SU-DHL-6 (cell line): ENCODE measurements around the gene GSTT2.

Source experiments
- H2AFZ ChIP-seq: fragments of 200-600 bp; sonication (generic); 2 replicates; pipeline ENCODE4 v1.6.1; 2014; ENCODE audit warnings: low read depth, mild to moderate bottlenecking, moderate library complexity, mixed read lengths, antibody characterized with exemption, low read length; ENCODE audit not compliant: severe bottlenecking
- H3F3A ChIP-seq: fragments of 200-600 bp; shearing (Covaris generic); 2 replicates; pipeline ENCODE4 v1.6.0; 2016; ENCODE audit warnings: antibody characterized with exemption, mild to moderate bottlenecking; ENCODE audit not compliant: insufficient read depth
- H3K27ac ChIP-seq: fragments of 200-600 bp; sonication (generic); 2 replicates; pipeline ENCODE4 v1.5.1; 2016; ENCODE audit warnings: low read depth, mild to moderate bottlenecking, low read length, moderate library complexity, mixed read lengths
- H3K27me3 ChIP-seq: fragments of 200-600 bp; sonication (generic), shearing (Covaris generic); 2 replicates; pipeline ENCODE4 v1.6.0; 2014; ENCODE audit warnings: mild to moderate bottlenecking, low read length
- H3K36me3 ChIP-seq: fragments of 200-600 bp; sonication (generic); 2 replicates; pipeline ENCODE4 v1.6.1; 2014; ENCODE audit warnings: mild to moderate bottlenecking, low read length, mixed read lengths
- H3K4me2 ChIP-seq: fragments of 300-600, 200-600 bp; shearing (Covaris generic), sonication (generic); 2 replicates; pipeline ENCODE4 v1.6.0; 2014; ENCODE audit warnings: low read length, low read depth, mild to moderate bottlenecking; ENCODE audit not compliant: poor library complexity, severe bottlenecking
- H3K4me3 ChIP-seq: fragments of 200-600 bp; sonication (generic); 2 replicates; pipeline ENCODE4 v1.5.1; 2014; ENCODE audit warnings: antibody characterized with exemption, low read length, mild to moderate bottlenecking, mixed read lengths; ENCODE audit not compliant: insufficient read depth, poor library complexity, severe bottlenecking
- H3K79me2 ChIP-seq: fragments of 200-600 bp; sonication (generic); 2 replicates; pipeline ENCODE4 v1.6.1; 2014; ENCODE audit warnings: mild to moderate bottlenecking, low read length, moderate library complexity; ENCODE audit not compliant: insufficient read depth
- H3K9ac ChIP-seq: fragments of 200-600 bp; sonication (generic); 2 replicates; pipeline ENCODE4 v1.7.0; 2014; ENCODE audit warnings: mild to moderate bottlenecking, low read length
- H3K9me2 ChIP-seq: fragments of 200-600 bp; sonication (generic); replicated peaks from 2 replicates; pipeline ENCODE4 v1.6.1; 2014; ENCODE audit warnings: low read length; ENCODE audit not compliant: insufficient read depth
- H3K9me3 ChIP-seq: fragments of 200-600 bp; sonication (generic); 2 replicates; pipeline ENCODE4 v1.6.1; 2014; ENCODE audit warnings: low read length, mixed read lengths; ENCODE audit not compliant: insufficient read depth
- H4K20me1 ChIP-seq: fragments of 200-600 bp; sonication (generic); 2 replicates; pipeline ENCODE4 v1.6.1; 2014; ENCODE audit warnings: low read depth, mild to moderate bottlenecking, antibody characterized with exemption, low read length, moderate library complexity, mixed read lengths
- EZH2phosphoT487 ChIP-seq: fragments of 200-600 bp; sonication (generic), shearing (Covaris generic); conservative IDR thresholded peaks from 2 replicates; pipeline ENCODE4 v1.6.1; 2018; ENCODE audit warnings: mild to moderate bottlenecking, antibody characterized with exemption, low read length, moderate library complexity, mixed read lengths
- TF ChIP-seq, protein P1 (sequence below): fragments of 200-600 bp; sonication (generic); IDR thresholded peaks from one replicate; pipeline ENCODE4 v1.5.1; 2017; ENCODE audit warnings: antibody characterized with exemption, mild to moderate bottlenecking, low read length, moderate library complexity; ENCODE audit not compliant: insufficient read depth, poor library complexity, severe bottlenecking

GSTT2 gene

DNA sequence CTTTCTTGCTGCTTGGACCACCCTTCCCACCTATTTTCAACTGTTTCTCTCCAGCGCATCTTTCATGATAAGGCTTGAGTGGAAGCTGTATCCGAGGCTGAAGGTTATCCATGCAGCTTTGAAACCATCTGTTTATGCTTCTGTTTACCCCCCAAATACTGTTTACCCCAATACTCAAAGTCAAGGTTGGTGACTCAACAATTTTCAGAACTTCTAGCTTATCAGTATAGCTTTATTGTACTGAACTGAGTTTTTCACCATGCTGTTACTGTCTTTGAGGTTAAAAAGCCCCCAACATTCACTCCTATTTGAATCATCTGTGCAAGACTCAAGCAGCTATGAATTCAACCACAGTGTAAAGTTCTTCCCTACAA, 30.1 kb downstream of the GSTT2 start:
- no peaks in the 10 kb centered on the region for H3K27me3 ChIP-seq
- no peak for TF ChIP-seq EZH2phosphoT487
- TF ChIP-seq, protein P1, sequence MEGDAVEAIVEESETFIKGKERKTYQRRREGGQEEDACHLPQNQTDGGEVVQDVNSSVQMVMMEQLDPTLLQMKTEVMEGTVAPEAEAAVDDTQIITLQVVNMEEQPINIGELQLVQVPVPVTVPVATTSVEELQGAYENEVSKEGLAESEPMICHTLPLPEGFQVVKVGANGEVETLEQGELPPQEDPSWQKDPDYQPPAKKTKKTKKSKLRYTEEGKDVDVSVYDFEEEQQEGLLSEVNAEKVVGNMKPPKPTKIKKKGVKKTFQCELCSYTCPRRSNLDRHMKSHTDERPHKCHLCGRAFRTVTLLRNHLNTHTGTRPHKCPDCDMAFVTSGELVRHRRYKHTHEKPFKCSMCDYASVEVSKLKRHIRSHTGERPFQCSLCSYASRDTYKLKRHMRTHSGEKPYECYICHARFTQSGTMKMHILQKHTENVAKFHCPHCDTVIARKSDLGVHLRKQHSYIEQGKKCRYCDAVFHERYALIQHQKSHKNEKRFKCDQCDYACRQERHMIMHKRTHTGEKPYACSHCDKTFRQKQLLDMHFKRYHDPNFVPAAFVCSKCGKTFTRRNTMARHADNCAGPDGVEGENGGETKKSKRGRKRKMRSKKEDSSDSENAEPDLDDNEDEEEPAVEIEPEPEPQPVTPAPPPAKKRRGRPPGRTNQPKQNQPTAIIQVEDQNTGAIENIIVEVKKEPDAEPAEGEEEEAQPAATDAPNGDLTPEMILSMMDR = no peak
- peaks cover 10% of the 10 kb centered on the region; the same call in 1 of the 2 replicates for H3K9me3 ChIP-seq
- no peaks in the 10 kb centered on the region for H3K9me2 ChIP-seq
- no peak overlapping the region for H3K4me2 ChIP-seq
- H3K79me2 ChIP-seq = peaks cover 27% of the 10 kb centered on the region
- peak overlapping the region; percentile 84 for H2AFZ ChIP-seq
- H4K20me1 ChIP-seq = no peaks in the 10 kb centered on the region
- no peaks in the 10 kb centered on the region for H3K36me3 ChIP-seq
- no peak overlapping the region for H3K4me3 ChIP-seq
- no peak overlapping the region for H3K9ac ChIP-seq
- H3F3A ChIP-seq = peaks cover 12% of the 10 kb centered on the region
- no peak overlapping the region for H3K27ac ChIP-seq

DNA sequence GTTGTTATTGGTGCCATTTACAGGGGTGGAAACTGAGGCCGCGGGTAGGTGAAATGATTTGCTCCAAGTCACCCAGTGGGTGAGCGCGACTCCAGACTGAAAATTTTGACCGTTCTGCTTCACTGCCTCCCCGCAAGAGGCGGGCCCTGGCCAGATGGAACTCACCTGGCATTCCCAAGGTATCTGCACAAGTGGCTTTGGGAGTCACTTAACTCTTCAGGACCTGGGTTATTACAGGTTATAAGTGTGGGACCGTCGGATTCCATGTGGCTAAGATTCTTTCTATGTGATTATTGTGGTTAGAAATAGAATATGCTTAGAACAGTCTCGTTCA, 31.8 kb downstream of the GSTT2 start:
- Histone ChIP-seq H3K9me3 (peaks cover 10% of the 10 kb centered on the region; the same call in 1 of the 2 replicates), H3K27me3 (no peaks in the 10 kb centered on the region), H3K4me2 (peak overlapping the region; percentile 84), H3K27ac (no peak overlapping the region), H3K9ac (peak overlapping the region; percentile 64), H2AFZ (peak overlapping the region; percentile 57), H4K20me1 (no peaks in the 10 kb centered on the region), H3K4me3 (peak overlapping the region; percentile 78), H3K79me2 (peaks cover 38% of the 10 kb centered on the region), H3K36me3 (no peaks in the 10 kb centered on the region), H3F3A (peaks cover 12% of the 10 kb centered on the region), H3K9me2 (no peaks in the 10 kb centered on the region)
- TF ChIP-seq, protein P1 = no peak
- TF ChIP-seq EZH2phosphoT487 = no peak

DNA sequence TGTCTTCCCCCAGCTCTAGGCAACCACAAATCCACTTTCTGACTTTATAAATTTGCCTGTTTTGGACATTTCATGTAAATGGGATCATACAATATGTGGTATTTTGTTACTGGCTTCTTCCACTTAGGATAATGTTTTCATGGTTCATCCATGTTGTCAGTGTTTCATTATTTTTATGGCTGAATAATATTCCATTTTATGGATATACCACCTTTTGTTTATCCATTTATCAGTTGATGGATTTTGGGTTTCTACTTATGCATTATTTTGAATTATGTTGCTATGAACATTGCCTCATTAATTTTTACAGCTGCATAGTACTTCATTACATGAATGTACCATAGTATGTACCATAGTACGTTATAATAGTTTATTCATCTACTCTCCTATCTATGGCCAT, 36.2 kb downstream of the GSTT2 start:
- H3K4me2 ChIP-seq = no peak overlapping the region
- no peak overlapping the region for H2AFZ ChIP-seq
- no peaks in the 10 kb centered on the region for H4K20me1 ChIP-seq
- peaks cover 47% of the 10 kb centered on the region for H3K79me2 ChIP-seq
- H3K36me3 ChIP-seq = no peaks in the 10 kb centered on the region
- H3F3A ChIP-seq = peaks cover 8% of the 10 kb centered on the region
- H3K4me3 ChIP-seq = no peak overlapping the region
- H3K27ac ChIP-seq = no peak overlapping the region
- H3K27me3 ChIP-seq = no peaks in the 10 kb centered on the region
- H3K9me3 ChIP-seq = no peaks in the 10 kb centered on the region
- TF ChIP-seq, protein P1 = no peak
- TF ChIP-seq EZH2phosphoT487 = no peak
- H3K9me2 ChIP-seq = no peaks in the 10 kb centered on the region
- H3K9ac ChIP-seq = no peak overlapping the region

DNA sequence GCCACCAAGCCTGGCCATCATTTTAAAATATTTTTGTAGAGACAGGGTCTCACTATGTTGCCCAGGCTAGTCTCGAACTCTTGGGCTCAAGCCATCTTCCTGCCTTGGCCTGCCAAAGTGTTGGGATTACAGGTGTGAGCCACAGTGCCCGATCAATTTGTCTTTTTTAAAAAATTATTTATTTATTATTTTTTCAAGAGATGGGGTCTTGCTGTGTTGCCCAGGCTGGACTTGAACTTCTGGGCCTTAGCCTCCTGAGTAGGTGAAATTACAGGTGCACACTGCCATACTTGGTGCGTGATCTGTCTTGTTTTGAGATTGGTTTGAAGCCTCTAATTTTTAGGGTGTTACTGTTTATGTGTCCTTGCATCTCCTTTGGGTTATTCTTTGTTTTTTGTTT, 41.4 kb downstream of the GSTT2 start:
- Histone ChIP-seq H3K27ac (no peak overlapping the region), H3K79me2 (peaks cover 31% of the 10 kb centered on the region), H3K27me3 (no peaks in the 10 kb centered on the region), H4K20me1 (0 out of 2 replicates have a peak, but pooled peaks cover 3% of the 10 kb centered on the region), H3K4me2 (no peak overlapping the region), H2AFZ (no peak overlapping the region), H3K36me3 (no peaks in the 10 kb centered on the region), H3K4me3 (no peak overlapping the region), H3K9ac (no peak overlapping the region), H3K9me3 (no peaks in the 10 kb centered on the region), H3K9me2 (no peaks in the 10 kb centered on the region), H3F3A (no peaks in the 10 kb centered on the region)
- TF ChIP-seq EZH2phosphoT487 = no peak
- TF ChIP-seq, protein P1 = no peak
